GM21447 (cell line): ENCODE results near the gene PKHD1.

Source experiments
- ATAC-seq: cut with Tn5 transposase; IDR thresholded peaks from one replicate; pipeline ENCODE4 v1.9.1; 2021; ENCODE audit not compliant: unreplicated experiment

Gene PKHD1

DNA sequence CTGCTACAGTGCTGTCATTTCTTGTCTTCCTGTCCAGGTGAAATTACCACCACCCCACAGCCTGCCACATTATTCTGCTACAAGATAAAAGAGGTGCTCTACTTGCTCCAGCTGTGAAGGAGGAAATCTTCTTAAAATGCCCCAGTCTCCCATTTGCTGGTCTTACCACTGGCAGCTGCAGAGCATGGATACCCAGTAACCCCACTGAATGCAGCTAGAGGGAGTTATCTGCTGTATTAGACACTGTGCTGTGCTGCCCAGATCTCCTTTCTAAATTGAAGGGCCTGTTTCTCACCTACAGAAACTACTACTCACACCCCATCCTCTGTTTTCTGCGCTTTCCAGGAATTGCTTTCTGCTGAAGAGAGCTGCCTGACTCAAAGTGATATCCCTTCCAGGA lies 517.8 kb downstream of the PKHD1 start:
- no peak for ATAC-seq

DNA sequence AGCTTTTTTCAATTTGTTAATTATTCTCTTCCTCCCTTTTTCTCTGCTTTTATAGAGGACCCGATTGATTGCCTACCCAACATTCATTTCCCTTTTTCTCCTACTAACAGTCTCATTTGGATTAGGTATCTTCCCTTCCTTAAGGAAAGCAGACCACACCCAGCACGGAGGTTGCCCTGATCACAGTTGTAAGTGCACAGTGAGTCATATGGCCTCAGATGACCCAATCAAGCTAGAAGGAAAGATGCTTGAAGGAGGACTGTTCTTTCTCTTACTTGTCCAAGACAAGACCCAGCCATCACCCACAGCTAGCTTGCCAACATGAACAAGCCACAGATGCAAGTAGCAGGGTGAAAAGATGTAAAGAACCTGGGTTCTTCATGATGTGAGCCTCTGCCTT lies 518.6 kb downstream of the PKHD1 start:
- no peak for ATAC-seq

- no peak for ATAC-seq
Observed at GRCh38 chr6:51565472-51565871, 521.9 kb downstream of the PKHD1 start.
